ENCODE data around the gene CD320. TPM values are rescaled to one million over a fixed set of nuclear protein-coding genes. Genes with fewer than 3 reads are reported as not detected.

The CD320 gene
- total RNA-seq, 1 experiment from 2014 or later: 135 TPM

- DNase-seq (ENCODE audit: low spot score): no peak
- no peak overlapping the region for H3K27ac ChIP-seq (ENCODE audit: low read depth, low read length, poor library complexity, severe bottlenecking)
- no peaks in the 10 kb centered on the region for H3K36me3 ChIP-seq (ENCODE audit: insufficient read depth, low read length, poor library complexity, severe bottlenecking)
- no TSS peak for BruUV-seq (replicated peaks)
- no peak overlapping the region for H3K4me3 ChIP-seq (ENCODE audit: low read depth, low read length, poor library complexity, severe bottlenecking)
- CTCF ChIA-PET: no interaction called here
- no peaks in the 10 kb centered on the region for H3K4me1 ChIP-seq (ENCODE audit: insufficient read depth, low read length, poor library complexity, severe bottlenecking)
- no peak for TF ChIP-seq CTCF (conservative IDR thresholded peaks at IDR 0.05; ENCODE audit: low read depth, low read length)
- no peak for TF ChIP-seq EZH2 (IDR thresholded peaks at IDR 0.05; ENCODE audit: borderline replicate concordance, low read depth, low read length, poor library complexity, severe bottlenecking)
- H3K9me3 ChIP-seq (ENCODE audit: low read depth, low read length, poor library complexity, severe bottlenecking): no peaks in the 10 kb centered on the region
- H3K27me3 ChIP-seq (replicated peaks; ENCODE audit: insufficient read depth, low read depth, low read length, poor library complexity): no peaks in the 10 kb centered on the region
- POLR2A ChIA-PET (ENCODE audit: low non-redundant PET): no interaction called here
- intact Hi-C loops (cut with micrococcal nuclease; ENCODE audit: unreplicated experiment): loop anchor here (10.0 kb wide), 1 partner anchor 401 kb away; no protein-coding TSS in a partner anchor
Observed at GRCh38 chr19:8255426-8256125, 52.6 kb downstream of the CD320 start.

GRCh38 chr19:8254286-8255001 is 53.7 kb downstream of the CD320 start:
- Histone ChIP-seq H3K27me3 (replicated peaks; ENCODE audit: insufficient read depth, low read depth, low read length, poor library complexity) (no peaks in the 10 kb centered on the region), H3K9me3 (ENCODE audit: low read depth, low read length, poor library complexity, severe bottlenecking) (no peaks in the 10 kb centered on the region), H3K27ac (ENCODE audit: low read depth, low read length, poor library complexity, severe bottlenecking) (no peak overlapping the region), H3K36me3 (ENCODE audit: insufficient read depth, low read length, poor library complexity, severe bottlenecking) (no peaks in the 10 kb centered on the region), H3K4me3 (ENCODE audit: low read depth, low read length, poor library complexity, severe bottlenecking) (no peak overlapping the region), H3K4me1 (ENCODE audit: insufficient read depth, low read length, poor library complexity, severe bottlenecking) (no peaks in the 10 kb centered on the region)
- TF ChIP-seq EZH2 (IDR thresholded peaks at IDR 0.05; ENCODE audit: borderline replicate concordance, low read depth, low read length, poor library complexity, severe bottlenecking): no peak
- no peak for TF ChIP-seq CTCF (conservative IDR thresholded peaks at IDR 0.05; ENCODE audit: low read depth, low read length)
- CTCF ChIA-PET: no interaction called here
- DNase-seq (ENCODE audit: low spot score): no peak
- BruUV-seq (replicated peaks): no TSS peak
- intact Hi-C loops (cut with micrococcal nuclease; ENCODE audit: unreplicated experiment): loop anchor here (5.0 to 10.0 kb wide), 2 partner anchors 237 to 400 kb away; no protein-coding TSS in a partner anchor
- POLR2A ChIA-PET (ENCODE audit: low non-redundant PET): no interaction called here

GRCh38 chr19:8253678-8254077 is 54.5 kb downstream of the CD320 start:
- intact Hi-C loops (cut with micrococcal nuclease; ENCODE audit: unreplicated experiment): loop anchor here (1.0 to 10.0 kb wide), 4 partner anchors 95 to 399 kb away; no protein-coding TSS in a partner anchor
- no peak overlapping the region for H3K4me3 ChIP-seq (ENCODE audit: low read depth, low read length, poor library complexity, severe bottlenecking)
- H3K27me3 ChIP-seq (replicated peaks; ENCODE audit: insufficient read depth, low read depth, low read length, poor library complexity): no peaks in the 10 kb centered on the region
- ChIA-PET CTCF (interaction anchor here (0.7 kb wide), 5 partner anchors 217 to 309 kb away, joined by 4 to 21 read pairs (median 13); no protein-coding TSS in a partner anchor), POLR2A (ENCODE audit: low non-redundant PET) (no interaction called here)
- H3K36me3 ChIP-seq (ENCODE audit: insufficient read depth, low read length, poor library complexity, severe bottlenecking): no peaks in the 10 kb centered on the region
- H3K27ac ChIP-seq (ENCODE audit: low read depth, low read length, poor library complexity, severe bottlenecking): no peak overlapping the region
- no peaks in the 10 kb centered on the region for H3K9me3 ChIP-seq (ENCODE audit: low read depth, low read length, poor library complexity, severe bottlenecking)
- no peaks in the 10 kb centered on the region for H3K4me1 ChIP-seq (ENCODE audit: insufficient read depth, low read length, poor library complexity, severe bottlenecking)
- no TSS peak for BruUV-seq (replicated peaks)
- no peak for DNase-seq (ENCODE audit: low spot score)
- TF ChIP-seq EZH2 (IDR thresholded peaks at IDR 0.05; ENCODE audit: borderline replicate concordance, low read depth, low read length, poor library complexity, severe bottlenecking) (no peak), CTCF (conservative IDR thresholded peaks at IDR 0.05; ENCODE audit: low read depth, low read length) (no peak)

Measured in A673 (cell line).